ENCODE measurements around the gene RRAD. TPM values are rescaled to one million over a fixed set of nuclear protein-coding genes. Genes with fewer than 3 reads are reported as not detected.
A peak's percentile ranks its signal among the peaks of the same experiment; 100 is the strongest.
"Not testable (repeated sequence)": the region's sequence is repeated elsewhere in the genome, so short reads cannot be mapped to it uniquely, and the experiment has no call there.

Gene RRAD, protein sequence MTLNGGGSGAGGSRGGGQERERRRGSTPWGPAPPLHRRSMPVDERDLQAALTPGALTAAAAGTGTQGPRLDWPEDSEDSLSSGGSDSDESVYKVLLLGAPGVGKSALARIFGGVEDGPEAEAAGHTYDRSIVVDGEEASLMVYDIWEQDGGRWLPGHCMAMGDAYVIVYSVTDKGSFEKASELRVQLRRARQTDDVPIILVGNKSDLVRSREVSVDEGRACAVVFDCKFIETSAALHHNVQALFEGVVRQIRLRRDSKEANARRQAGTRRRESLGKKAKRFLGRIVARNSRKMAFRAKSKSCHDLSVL
- polyA plus RNA-seq (ENCODE audit: insufficient read length in 12 of 12), result 10 to 100 TPM in 1 of 12 donors, 1 to 10 TPM in 10, not detected in 1; 2.8 to 15.8 (median 4.8) TPM
- long read RNA-seq, donor 1, partial matches to known transcripts, result 0 of 2 reads
- long read RNA-seq, donor 1, other reads (novel, unspliced or antisense), result 0 of 2 reads
- long read RNA-seq, donor 2, partial matches to known transcripts, result 0 of 1 reads
- long read RNA-seq, donor 2, other reads (novel, unspliced or antisense), result 0 of 1 reads
- long read RNA-seq, donor 3, partial matches to known transcripts, result 0 of 1 reads
- long read RNA-seq, donor 3, other reads (novel, unspliced or antisense), result 0 of 1 reads
- long read RNA-seq, donor 4, partial matches to known transcripts, result 0 of 2 reads
- long read RNA-seq, donor 4, other reads (novel, unspliced or antisense), result 0 of 2 reads
- long read RNA-seq, donor 5, partial matches to known transcripts, result 0 of 3 reads
- long read RNA-seq, donor 5, other reads (novel, unspliced or antisense), result 0 of 3 reads
- long read RNA-seq, donor 6, result 0 reads
- long read RNA-seq, donor 7, partial matches to known transcripts, result 0 of 1 reads
- long read RNA-seq, donor 7, other reads (novel, unspliced or antisense), result 0 of 1 reads
- long read RNA-seq, donor 8, partial matches to known transcripts, result 0 of 1 reads
- long read RNA-seq, donor 8, other reads (novel, unspliced or antisense), result 0 of 1 reads
- long read RNA-seq, donor 9, result 0 reads
- long read RNA-seq, donor 10, partial matches to known transcripts, result 0 of 3 reads
- long read RNA-seq, donor 10, other reads (novel, unspliced or antisense), result 0 of 3 reads
- long read RNA-seq, donor 11, transcript RRAD-201 (5 exons, 1,569 nt), result major isoform, 6 of 6 reads
- long read RNA-seq, donor 11, partial matches to known transcripts, result 0 of 6 reads
- long read RNA-seq, donor 11, other reads (novel, unspliced or antisense), result 0 of 6 reads

DNA sequence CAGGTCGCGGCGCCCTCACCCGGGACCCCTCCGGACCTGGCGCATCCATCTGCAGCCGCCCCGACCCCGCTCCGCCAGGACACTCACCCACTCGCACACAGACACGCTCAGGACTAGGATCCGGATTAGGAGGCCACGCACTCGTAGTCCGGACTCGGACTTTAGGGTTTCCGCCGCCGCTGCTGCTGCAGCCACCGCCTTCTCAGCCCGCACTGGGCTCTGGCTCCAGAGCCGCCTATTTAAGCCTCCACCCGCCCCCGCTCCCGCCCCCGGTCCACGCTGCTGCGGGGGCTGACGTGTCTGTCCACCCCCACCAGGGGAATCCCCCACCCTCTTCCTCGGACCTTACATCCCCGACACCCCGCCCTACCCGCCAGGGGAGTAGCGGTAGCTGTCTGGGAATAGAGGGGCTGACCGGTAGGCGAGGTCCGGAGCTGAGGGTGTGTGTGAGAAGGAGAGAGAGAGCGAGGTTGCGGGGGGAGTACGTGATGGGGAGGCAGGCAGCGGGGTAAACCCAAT lies at the start of gene RRAD:
Gene RRAD (minus strand): TSS at position 214 of the 519 bp plus-strand sequence. CDS start 356 bp downstream, outside the sequence.
- DNase-seq, result no peak

DNA sequence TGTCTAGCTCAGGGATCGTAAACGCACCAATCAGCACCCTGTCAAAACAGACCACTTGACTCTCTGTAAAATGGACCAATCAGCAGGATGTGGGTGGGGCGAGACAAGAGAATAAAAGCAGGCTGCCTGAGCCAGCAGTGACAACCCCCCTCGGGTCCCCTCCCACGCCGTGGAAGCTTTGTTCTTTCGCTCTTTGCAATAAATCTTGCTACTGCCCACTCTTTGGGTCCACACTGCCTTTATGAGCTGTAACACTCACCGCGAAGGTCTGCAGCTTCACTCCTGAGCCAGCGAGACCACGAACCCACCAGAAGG lies 49.6 kb upstream of the RRAD start:
- not testable (repeated sequence) for DNase-seq

DNA sequence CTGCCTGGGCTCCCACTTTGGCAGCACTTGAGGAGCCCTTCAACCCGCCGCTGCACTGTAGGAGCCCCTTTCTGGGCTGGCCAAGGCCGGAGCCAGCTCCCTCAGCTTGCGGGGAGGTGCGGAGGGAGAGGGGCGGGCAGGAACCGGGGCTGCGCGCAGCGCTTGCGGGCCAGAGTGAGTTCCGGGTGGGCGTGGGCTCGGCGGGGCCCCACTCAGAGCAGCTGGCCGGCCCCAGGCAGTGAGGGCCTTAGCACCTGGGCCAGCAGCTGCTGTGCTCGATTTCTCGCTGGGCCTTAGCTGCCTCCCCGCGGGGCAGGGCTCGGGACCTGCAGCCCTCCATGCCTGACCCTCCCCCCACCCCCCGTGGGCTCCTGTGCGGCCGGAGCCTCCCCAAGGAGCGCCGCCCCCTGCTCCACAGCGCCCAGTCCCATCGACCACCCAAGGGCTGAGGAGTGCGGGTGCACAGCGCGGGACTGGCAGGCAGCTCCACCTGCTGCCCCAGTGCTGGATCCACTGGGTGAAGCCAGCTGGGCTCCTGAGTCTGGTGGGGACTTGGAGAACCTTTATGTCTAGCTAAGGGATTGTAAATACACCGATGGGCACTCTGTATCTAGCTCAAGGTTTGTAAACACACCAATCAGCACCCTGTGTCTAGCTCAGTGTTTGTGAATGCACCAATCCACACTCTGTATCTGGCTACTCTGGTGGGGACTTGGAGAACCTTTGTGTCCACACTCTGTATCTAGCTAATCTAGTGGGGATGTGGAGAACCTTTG lies 49.0 kb upstream of the RRAD start:
- not testable (repeated sequence) for DNase-seq

DNA sequence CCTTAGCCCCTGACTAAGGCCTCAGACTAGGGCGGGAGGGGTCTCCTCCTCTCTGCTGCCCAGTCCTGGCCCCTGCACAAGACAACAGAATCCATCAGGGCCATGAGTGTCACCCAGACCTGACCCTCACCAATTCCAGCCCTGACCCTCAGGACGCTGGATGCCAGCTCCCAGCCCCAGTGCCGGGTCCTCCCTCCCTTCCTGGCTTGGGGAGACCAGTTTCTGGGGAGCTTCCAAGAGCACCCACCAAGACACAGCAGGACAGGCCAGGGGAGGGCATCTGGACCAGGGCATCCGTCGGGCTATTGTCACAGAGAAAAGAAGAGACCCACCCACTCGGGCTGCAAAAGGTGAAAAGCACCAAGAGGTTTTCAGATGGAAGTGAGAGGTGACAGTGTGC lies 48.4 kb upstream of the RRAD start:
- no peak for DNase-seq

DNA sequence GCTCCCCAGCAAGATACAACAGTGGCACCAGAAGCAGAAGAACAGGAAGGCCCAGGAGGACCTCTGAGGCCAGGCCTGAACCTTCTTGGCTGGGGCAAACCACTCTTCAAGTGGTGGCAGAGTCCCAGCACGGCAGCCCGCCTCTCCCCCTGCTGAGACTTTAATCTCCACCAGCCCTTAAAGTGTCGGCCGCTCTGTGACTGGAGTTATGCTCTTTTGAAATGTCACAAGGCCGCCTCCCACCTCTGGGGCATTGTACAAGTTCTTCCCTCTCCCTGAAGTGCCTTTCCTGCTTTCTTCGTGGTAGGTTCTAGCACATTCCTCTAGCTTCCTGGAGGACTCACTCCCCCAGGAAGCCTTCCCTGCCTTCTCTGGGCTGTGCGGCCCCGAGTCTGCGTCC lies 47.6 kb upstream of the RRAD start:
- DNase-seq, result no peak

DNA sequence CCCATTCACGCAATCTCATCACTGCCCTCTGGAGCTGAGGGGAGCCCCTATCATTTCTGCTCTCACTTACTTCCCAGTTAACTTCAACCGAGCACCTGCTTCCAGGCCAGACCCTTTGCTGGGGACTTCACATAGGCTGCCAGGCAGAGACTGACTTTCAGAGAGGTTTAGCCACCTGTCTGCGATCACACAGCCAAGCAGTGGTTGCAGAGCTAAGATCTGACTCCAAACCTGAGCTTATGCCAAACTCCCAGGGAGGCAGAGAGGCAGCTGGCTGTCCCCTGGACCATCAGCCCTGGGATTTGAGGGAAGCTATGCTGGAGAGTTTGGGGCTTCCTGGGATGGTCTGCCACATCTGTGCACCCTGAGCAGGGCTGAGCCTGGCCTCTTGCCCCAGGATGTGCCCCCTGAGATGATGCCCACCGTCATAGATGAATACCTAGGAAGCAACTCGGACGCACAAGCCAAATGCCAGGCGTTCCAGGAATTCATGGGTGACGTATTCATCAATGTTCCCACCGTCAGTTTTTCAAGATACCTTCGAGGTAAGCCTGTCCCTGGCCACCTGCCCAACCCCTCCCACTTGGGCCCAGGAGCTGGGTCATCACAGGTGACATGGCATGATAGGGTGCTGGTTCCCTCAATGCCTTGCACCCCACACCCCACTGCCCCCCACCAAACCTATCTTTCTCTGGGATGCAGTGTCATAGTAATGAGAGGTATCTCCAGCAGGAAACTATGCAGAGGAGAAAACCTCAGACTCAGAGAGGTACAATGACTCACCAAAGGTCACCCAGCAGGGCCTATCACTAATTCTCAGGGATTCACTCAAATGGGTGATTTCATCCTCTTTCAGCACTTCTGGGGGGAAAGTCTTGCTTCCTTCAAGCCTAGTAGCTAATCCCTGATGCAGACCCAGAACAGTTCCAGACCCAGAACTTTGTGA lies 45.7 kb upstream of the RRAD start:
- no peak for DNase-seq

DNA sequence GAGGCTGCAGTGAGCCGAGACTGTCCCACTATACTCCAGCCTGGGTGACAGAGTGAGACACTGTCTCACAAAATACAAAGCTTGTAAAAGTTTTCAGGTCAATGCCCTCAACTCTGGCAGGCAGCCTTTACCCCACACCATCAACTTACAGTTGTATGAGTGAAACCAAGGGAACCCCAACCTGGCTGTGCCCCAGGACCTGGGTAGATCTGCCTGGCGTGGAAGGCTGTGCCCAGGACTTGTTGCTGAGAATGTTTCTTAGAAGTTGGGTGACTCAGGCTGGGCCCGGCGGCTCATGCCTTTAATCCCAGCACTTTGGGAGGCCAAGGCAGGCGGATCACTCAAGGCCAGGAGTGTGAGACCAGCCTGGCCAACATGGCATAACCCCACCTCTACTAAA lies 43.5 kb upstream of the RRAD start:
- DNase-seq, result no peak

DNA sequence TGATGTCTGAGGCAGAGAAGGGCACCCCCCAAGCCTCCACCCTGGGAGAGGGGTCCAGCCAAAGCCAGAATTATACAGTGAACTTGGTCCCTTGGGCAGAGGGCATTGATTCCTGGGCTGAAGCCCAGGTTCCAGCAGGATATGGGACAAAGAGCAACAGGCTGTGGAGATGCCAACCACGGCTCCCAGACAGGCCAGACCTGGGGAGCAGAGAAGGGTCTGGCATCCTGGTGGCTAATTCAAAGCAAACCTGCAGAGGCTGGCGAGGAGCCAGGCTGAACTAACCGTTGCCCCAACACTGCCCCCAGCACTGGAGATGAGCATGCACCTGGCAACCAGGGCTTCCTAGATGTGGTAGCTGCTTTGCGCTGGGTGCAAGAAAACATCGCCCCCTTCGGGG lies 38.7 kb upstream of the RRAD start:
- no peak for DNase-seq

DNA sequence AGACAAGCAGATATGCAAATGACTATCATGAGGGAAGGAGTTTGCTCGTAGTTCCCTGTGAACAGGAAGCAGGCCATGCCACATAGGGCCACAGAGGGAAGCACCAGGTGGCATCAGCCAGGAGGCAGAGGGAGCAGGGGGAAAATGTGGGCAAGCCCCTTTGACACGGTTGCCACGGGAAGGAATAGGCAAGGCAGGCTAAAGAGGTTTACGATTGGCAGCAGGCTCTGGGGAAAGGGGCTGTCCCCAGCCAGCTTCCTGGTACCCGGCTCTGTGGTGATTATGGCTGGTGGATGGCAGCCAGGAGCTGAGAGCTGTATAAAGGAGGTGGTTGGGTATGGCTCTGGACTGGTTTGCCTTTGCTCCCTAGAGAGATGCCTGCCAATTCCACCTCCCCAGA lies 36.6 kb upstream of the RRAD start:
- no peak for DNase-seq

DNA sequence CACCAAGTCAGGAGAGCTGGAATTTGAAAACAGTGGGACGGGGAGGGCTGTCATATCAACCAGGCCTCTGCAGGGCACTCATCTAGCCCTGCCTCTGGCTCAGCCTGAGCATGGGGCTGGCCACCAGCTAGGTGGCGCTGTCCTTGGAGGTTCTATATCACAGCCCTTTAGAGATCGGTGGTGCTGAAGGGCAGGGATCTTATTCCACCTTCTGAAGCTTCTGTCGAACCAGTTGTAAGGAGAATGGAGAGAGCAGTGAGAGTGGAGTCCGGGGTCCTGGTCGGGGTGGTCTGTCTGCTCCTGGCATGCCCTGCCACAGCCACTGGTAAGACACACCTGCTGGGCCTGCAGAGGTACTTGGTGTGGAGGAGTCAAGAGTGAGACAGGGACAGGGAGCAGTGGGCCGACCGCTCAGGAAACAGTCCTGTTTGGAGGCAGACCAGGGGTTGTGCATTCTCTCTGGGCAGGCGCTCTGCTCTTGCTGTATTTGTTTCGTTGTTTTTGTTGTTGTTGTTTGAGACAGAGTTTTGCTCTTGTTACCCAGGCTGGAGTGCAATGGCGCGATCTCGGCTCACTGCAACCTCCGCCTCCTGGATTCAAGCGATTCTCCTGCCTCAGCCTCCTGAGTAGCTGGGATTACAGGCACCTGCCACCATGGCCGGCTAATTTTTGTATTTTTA lies 35.9 kb upstream of the RRAD start, which contains the start of gene CES3:
Gene CES3 (plus strand): TSS at position 202 of the 680 bp plus-strand sequence. CDS start 42 bp downstream, at position 244.
- DNase-seq, result no peak

DNA sequence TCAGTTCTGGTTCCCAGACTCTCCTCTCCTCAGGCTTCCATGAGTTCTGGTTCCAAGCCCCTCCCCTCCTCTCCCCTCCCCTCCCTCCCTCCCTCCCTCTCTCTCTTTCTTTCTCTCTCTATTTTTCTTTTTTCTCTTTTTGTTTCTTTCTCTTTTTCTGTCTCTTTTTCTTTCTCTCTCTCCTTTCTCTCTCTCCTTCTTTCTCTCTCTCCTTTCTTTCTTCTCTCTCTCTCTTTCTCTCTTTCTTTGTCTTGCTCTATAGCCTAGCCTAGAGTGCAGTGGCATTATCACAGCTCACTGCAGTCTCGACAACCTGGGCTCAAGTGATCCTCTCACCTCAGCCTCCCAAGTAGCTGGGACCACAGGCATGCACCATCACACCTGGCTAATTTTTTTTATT lies 34.9 kb upstream of the RRAD start:
- no peak for DNase-seq

DNA sequence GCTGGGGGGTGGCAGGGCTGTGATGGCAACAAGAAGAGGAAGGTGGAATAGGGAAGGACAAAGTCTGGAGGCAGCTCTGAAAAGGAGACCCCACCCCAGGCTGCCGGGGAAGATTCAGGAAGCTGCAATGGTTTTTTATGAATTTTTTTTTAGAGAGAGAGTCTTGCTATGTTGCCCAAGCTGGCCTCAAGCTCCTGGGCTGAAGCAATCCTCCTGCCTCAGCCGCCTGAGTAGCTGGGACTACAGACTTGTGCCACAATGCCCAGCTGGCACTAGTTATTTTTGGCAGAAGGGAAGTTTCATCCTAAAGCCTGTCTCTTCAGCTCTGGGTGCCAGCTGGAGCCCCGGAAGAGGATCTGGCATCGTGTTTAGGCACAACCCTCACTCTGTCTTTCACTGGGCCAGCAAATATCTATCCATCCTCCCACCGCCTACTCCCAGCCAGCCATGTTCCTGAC lies 34.4 kb upstream of the RRAD start:
- DNase-seq, result no peak

DNA sequence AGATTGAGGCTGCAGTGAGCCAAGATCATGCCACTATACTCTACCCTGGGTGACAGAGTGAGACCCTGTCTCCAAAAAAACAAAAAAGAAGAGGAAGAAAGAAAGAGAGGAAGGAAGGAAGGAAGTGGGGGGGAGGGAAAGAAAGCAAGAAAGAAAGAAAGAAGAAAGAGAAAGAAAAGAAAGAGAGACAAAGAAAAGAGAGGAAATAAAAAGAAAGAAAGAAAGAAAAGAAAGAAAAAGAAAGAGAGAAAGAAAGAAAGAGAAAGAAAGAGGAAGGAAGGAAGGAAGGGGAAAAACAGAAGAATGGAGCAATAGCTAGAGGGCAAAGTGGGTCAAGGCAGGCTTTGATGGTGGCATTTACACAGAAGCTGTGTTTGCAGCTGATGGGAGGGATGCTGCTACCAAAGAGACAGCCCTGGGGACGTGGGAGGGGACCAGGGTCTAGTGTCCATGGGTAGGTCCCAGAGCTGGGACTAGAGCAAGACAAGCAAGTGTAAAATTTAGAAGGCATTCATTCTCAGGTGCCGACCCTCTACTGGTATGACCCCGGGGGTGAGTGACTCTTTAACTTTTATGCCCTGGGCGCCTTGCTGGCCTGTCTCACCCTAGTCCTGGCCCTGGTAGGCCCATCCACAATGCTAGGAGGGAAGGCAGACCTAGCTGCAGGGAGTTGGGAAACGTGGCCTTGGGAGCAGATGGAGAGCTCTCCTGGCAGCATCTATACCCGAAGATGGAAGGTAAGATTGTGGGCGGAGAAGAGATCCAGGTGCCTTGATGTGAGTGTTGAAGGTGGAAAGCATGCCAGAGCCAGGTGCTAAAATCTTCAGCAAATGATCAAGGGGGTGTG lies 33.7 kb upstream of the RRAD start:
- DNase-seq, result no peak

DNA sequence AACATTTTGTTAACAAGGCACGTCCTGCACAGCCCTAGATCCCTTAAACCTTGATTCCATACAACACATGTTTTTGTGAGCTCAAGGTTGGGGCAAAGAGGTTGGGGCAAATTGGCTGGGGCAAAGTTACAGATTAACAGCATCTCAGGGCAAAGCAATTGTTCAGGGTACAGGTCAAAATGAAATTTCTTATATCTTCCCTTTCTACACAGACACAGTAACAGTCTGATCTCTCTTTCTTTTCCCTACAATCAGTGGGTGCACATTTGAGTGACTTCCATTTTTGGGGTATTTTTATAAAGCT lies 30.8 kb upstream of the RRAD start:
- DNase-seq, result not testable (repeated sequence)

DNA sequence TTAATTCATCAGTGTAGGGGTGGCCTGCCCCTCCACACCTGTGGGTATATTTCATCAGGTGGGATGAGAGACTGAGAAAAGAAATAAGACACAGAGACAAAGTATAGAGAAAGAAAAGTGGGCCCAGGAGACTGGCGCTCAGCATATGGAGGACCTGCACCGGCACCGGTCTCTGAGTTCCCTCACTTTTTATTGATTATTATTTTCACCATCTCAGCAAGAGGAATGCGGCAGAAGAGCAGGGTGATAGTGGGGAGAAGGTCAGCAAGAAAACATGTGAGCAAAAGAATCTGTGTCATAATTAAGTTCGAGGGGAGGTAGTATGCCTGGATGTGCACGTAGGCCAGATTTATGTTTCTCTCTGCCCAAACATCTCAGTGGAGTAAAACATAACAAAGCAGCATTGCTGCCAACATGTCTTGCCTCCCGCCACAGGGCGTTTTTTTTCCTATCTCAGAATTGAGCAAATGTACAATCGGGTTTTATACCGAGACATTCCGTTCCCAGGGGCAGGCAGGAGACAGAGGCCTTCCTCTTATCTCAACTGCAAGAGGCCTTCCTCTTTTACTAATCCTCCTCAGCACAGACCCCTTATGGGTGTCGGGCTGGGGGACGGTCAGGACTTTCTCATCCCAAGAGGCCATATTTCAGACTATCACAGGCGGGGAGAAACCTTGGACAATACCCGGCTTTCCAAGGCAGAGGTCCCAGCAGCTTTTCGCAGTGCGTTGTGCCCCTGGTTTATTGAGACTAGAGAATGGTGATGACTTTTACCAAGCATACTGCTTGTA lies 30.2 kb upstream of the RRAD start:
- not testable (repeated sequence) for DNase-seq

DNA sequence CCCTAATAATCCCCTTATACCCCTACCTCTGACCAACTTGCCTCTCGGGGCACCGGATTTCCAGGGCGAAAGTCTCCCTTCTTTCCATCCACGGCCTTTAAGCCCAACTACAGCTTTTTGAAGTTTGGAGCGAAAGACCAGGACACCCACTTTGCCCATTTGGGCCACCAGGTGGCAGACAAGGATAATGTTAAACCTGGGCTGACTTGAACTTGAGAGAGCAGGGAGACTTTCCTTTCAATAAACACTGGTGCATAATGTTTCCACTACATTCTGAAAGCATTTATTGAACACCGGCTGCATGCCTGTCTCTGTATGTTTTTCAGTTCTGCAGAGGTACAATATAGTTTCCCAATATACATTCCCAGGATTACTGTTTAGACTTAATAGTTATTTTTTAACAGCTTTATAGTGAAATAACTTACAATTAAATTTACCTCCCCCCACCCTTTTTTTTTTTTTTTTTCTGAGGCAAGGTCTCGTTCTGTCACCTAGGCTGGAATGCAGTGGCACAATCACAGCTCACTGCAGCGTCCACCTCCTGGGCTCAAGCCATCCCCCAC lies 28.8 kb upstream of the RRAD start:
- DNase-seq, result peak; percentile 74

DNA sequence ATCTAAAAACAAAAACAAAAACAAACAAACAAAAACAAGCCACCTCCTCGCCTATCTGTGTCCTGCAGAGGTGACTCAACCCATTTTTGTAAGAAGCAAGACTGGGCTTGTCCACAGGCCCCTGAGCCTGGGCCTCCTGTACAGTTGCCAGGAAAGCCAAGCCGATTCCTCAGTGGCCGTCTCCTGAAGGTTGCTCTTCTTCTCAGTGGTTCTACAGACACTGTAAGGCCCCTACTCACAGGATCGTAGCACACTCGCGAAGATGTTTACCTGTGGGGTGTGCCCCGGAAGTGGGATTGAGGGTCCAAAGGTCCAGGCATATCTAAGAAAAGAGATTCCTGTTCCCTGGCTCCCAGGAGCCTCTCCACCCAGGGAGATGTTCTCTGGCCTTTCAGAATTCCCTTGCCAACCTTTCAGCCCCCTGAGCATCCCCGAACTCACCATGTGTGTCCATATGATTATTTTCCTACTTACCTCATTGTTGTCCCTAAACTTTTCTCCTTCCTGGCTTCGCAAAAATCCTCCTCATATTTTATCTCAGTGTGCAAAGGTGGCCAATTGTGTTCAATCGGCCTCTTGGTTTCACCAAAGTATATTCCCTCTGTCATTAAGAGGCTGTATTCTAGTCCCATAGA lies 28.2 kb upstream of the RRAD start:
- DNase-seq, result no peak

Data from muscle of arm (tissue), 14 donors.